ENCODE results near the gene VPS29. TPM values are rescaled to one million over a fixed set of nuclear protein-coding genes. Genes with fewer than 3 reads are reported as not detected.
A peak's percentile ranks its signal among the peaks of the same experiment; 100 is the strongest.
"Not testable (repeated sequence)": the region's sequence is repeated elsewhere in the genome, so short reads cannot be mapped to it uniquely, and the experiment has no call there.

Gene VPS29
- total and polyA plus RNA-seq, 8 donors, result 29.1 to 120 (median 39.8) TPM

GRCh38 chr12:110547090-110547489, 45.2 kb upstream of the VPS29 start:
- no peak for ATAC-seq
- FAIRE-seq, result no peak
- Histone ChIP-seq H3K27ac (no peak overlapping the region), H3K4me1 (peaks cover 18 to 21% (median 19%) of the 10 kb centered on the region in 3 donors), H3K36me3 (peaks cover 0 to 8% (median 0%) of the 10 kb centered on the region in 3 donors), H3K27me3 (no peaks in the 10 kb centered on the region), H3K9me3 (no peaks in the 10 kb centered on the region), H3K4me3 (no peak overlapping the region)
- intact Hi-C loops (cut with DNase I), result loop anchor here in 1 of 3 donors (10.0 kb wide), 1 partner anchor 48 kb away; no protein-coding TSS in a partner anchor
- no peak for DNase-seq
- no peak for TF ChIP-seq CTCF (IDR thresholded peaks at IDR 0.05)
- WGBS, 2 donors, result 81 to 92% methylated on average over 2 of the region's 2 CpGs

GRCh38 chr12:110546339-110546738, 44.4 kb upstream of the VPS29 start:
- ATAC-seq, result peak in 1 of 4 donors; percentile 13
- Histone ChIP-seq H3K36me3 (peaks cover 0 to 8% (median 0%) of the 10 kb centered on the region in 3 donors), H3K4me3 (no peak overlapping the region), H3K27me3 (no peaks in the 10 kb centered on the region), H3K27ac (no peak overlapping the region), H3K9me3 (no peaks in the 10 kb centered on the region), H3K4me1 (peaks cover 18 to 21% (median 19%) of the 10 kb centered on the region in 3 donors)
- intact Hi-C loops (cut with DNase I), result loop anchor here in 1 of 3 donors (10.0 kb wide), 1 partner anchor 48 kb away; no protein-coding TSS in a partner anchor
- no peak for FAIRE-seq
- TF ChIP-seq CTCF (IDR thresholded peaks at IDR 0.05), result no peak
- no peak for DNase-seq
- whole genome bisulfite sequencing, 2 donors, result 84 to 91% methylated on average over 3 of the region's 3 CpGs

GRCh38 chr12:110545812-110546211, 43.9 kb upstream of the VPS29 start:
- DNase-seq (no peak), FAIRE-seq (no peak), ATAC-seq (no peak)
- Histone ChIP-seq H3K4me3 (no peak overlapping the region), H3K27ac (no peak overlapping the region), H3K4me1 (peaks cover 18 to 21% (median 19%) of the 10 kb centered on the region in 3 donors), H3K36me3 (peaks cover 0 to 8% (median 0%) of the 10 kb centered on the region in 3 donors), H3K27me3 (no peaks in the 10 kb centered on the region), H3K9me3 (no peaks in the 10 kb centered on the region)
- no peak for TF ChIP-seq CTCF (IDR thresholded peaks at IDR 0.05)
- intact Hi-C loops (cut with DNase I), result loop anchor here in 1 of 3 donors (10.0 kb wide), 1 partner anchor 49 kb away; no protein-coding TSS in a partner anchor
- whole genome bisulfite sequencing, 2 donors, result 92 to 93% methylated on average over 10 of the region's 10 CpGs

- WGBS, 2 donors, result 94% methylated on average over 4 of the region's 4 CpGs
- not testable (repeated sequence) for ATAC-seq, H3K27ac ChIP-seq, H3K9me3 ChIP-seq, H3K4me3 ChIP-seq, H3K27me3 ChIP-seq, FAIRE-seq, H3K36me3 ChIP-seq, DNase-seq
- peaks cover 18 to 21% (median 19%) of the 10 kb centered on the region in 3 donors for H3K4me1 ChIP-seq
- intact Hi-C loops (cut with DNase I), result loop anchor here in 1 of 3 donors (10.0 kb wide), 1 partner anchor 50 kb away; no protein-coding TSS in a partner anchor
These were observed 43.3 kb upstream of the VPS29 start for GRCh38 chr12:110545259-110545658.

GRCh38 chr12:110543965-110544364, 42.1 kb upstream of the VPS29 start:
- FAIRE-seq, result no peak
- peaks cover 18 to 21% (median 19%) of the 10 kb centered on the region in 3 donors for H3K4me1 ChIP-seq

More at GRCh38 chr12:110543965-110544364, 42.1 kb upstream of the VPS29 start:
- DNase-seq (no peak), ATAC-seq (no peak)
- TF ChIP-seq CTCF (IDR thresholded peaks at IDR 0.05), result no peak
- H3K27ac ChIP-seq, result peak overlapping the region in 3 of 4 donors; percentile 28 to 70 (median 66)
- WGBS, 2 donors, result 75 to 80% methylated on average over 4 of the region's 4 CpGs
- intact Hi-C loops (cut with DNase I), result loop anchor here in 1 of 3 donors (10.0 kb wide), 1 partner anchor 51 kb away; no protein-coding TSS in a partner anchor
- no peaks in the 10 kb centered on the region for H3K9me3 ChIP-seq
- no peaks in the 10 kb centered on the region for H3K27me3 ChIP-seq
- no peak overlapping the region for H3K4me3 ChIP-seq
- peaks cover 0 to 8% (median 6%) of the 10 kb centered on the region in 3 donors for H3K36me3 ChIP-seq

Data from pancreas (tissue), 10 donors.